T1000 (cell line): ENCODE results near the gene FOXN3.

Source experiments
- DNase-seq: peaks from one replicate; lab custom pipeline; 2025; ENCODE audit warnings: mixed read lengths; lab: John Stamatoyannopoulos, UW

Gene FOXN3

GRCh38 chr14:89249065-89249695 is 167.9 kb downstream of the FOXN3 start:
- DNase-seq: no peak

GRCh38 chr14:89248411-89249064 is 168.5 kb downstream of the FOXN3 start:
- DNase-seq: no peak

GRCh38 chr14:89247457-89248122 is 169.4 kb downstream of the FOXN3 start:
- DNase-seq: no peak

GRCh38 chr14:89246290-89246689 is 170.7 kb downstream of the FOXN3 start:
- DNase-seq: no peak

GRCh38 chr14:89245802-89246201 is 171.2 kb downstream of the FOXN3 start:
- no peak for DNase-seq

- no peak for DNase-seq
Measured at GRCh38 chr14:89244720-89245119, 172.3 kb downstream of the FOXN3 start.

- no peak for DNase-seq
Measured at GRCh38 chr14:89243741-89244140, 173.3 kb downstream of the FOXN3 start.

- DNase-seq: no peak
Measured at GRCh38 chr14:89243286-89243685, 173.7 kb downstream of the FOXN3 start.

GRCh38 chr14:89242652-89243279 is 174.3 kb downstream of the FOXN3 start:
- no peak for DNase-seq

- no peak for DNase-seq
Measured at GRCh38 chr14:89241934-89242651, 174.9 kb downstream of the FOXN3 start.

GRCh38 chr14:89241257-89241656 is 175.8 kb downstream of the FOXN3 start:
- no peak for DNase-seq

GRCh38 chr14:89240414-89240813 is 176.6 kb downstream of the FOXN3 start:
- DNase-seq: no peak

GRCh38 chr14:89239023-89239422 is 178.0 kb downstream of the FOXN3 start:
- DNase-seq: no peak

GRCh38 chr14:89237921-89238529 is 179.0 kb downstream of the FOXN3 start:
- DNase-seq: no peak

GRCh38 chr14:89236851-89237250 is 180.2 kb downstream of the FOXN3 start:
- DNase-seq: no peak

GRCh38 chr14:89233184-89233583 is 183.8 kb downstream of the FOXN3 start:
- DNase-seq: no peak

GRCh38 chr14:89232265-89233070 is 184.6 kb downstream of the FOXN3 start:
- DNase-seq: no peak

GRCh38 chr14:89231426-89232113 is 185.5 kb downstream of the FOXN3 start:
- no peak for DNase-seq

- no peak for DNase-seq
Measured at GRCh38 chr14:89228921-89229639, 188.0 kb downstream of the FOXN3 start.

GRCh38 chr14:89227496-89227836 is 189.6 kb downstream of the FOXN3 start:
- no peak for DNase-seq
